Upper lobe of left lung (tissue), 6 donors: Measurements from ENCODE around the gene CACNB4. TPM values are rescaled to one million over a fixed set of nuclear protein-coding genes. Genes with fewer than 3 reads are reported as not detected.

Source experiments
- ATAC-seq, 2 donors: fragments of 200-7000 bp; cut with Tn5 transposase; one replicate each; pipeline ENCODE4 v1.9.1; 2022; ENCODE audit warnings: mild to moderate bottlenecking in 2 of 2, moderate library complexity in 2 of 2; ENCODE audit not compliant: low FRiP score in 2 of 2
- DNase-seq, 2 donors: peaks; one replicate each; pipeline ENCODE4 v3.0.0-alpha.2; 2019 to 2020
- H3K27ac ChIP-seq, 4 donors: fragments of 200-600 bp; sonication (generic); one replicate each; pipeline ENCODE4 v1.5.1; 2016 to 2019
- H3K27me3 ChIP-seq, 4 donors: fragments of 200-600 bp; sonication (generic); one replicate each; pipeline ENCODE4 v1.5.1; 2017 to 2019
- H3K36me3 ChIP-seq, 4 donors: fragments of 200-600 bp; sonication (generic); one replicate each; pipeline ENCODE4 v1.5.1; 2016 to 2019
- H3K4me1 ChIP-seq, 4 donors: fragments of 200-600 bp; sonication (generic); one replicate each; pipeline ENCODE4 v1.5.1; 2018 to 2019
- H3K4me3 ChIP-seq, 4 donors: fragments of 200-600 bp; sonication (generic); one replicate each; pipeline ENCODE4 v1.5.1; 2017 to 2019; ENCODE audit warnings: mild to moderate bottlenecking in 2 of 4, moderate library complexity in 1 of 4
- H3K9me3 ChIP-seq, 4 donors: fragments of 200-600 bp; sonication (generic); one replicate each; pipeline ENCODE4 v1.5.1; 2018 to 2019
- CTCF ChIP-seq, 6 experiments: fragments of 450-650 bp in 4 of 6; fragments of 200-600 bp in 2 of 6; sonication (generic) in 2 of 6; IDR thresholded peaks; one replicate each; pipeline ENCODE4 v1.5.1; 2016 to 2019; ENCODE audit warnings: antibody characterized with exemption in 6 of 6
- EP300 ChIP-seq, 4 donors: sonication (generic); formaldehyde crosslinking; IDR thresholded peaks; one replicate each; pipeline ENCODE4 v1.5.1; 2017; ENCODE audit warnings: antibody characterized with exemption in 4 of 4, control low read depth in 2 of 4
- POLR2A ChIP-seq, 4 donors: fragments of 450-650 bp; IDR thresholded peaks; one replicate each; pipeline ENCODE4 v1.5.1; 2016 to 2017; ENCODE audit warnings: antibody characterized with exemption in 4 of 4, mild to moderate bottlenecking in 2 of 4
- POLR2AphosphoS5 ChIP-seq, 2 donors: sonication (generic); formaldehyde crosslinking; IDR thresholded peaks; one replicate each; pipeline ENCODE4 v1.5.1; 2017; ENCODE audit warnings: antibody characterized with exemption in 2 of 2
- WGBS, 2 donors: methylation state at CpG; one replicate each; pipeline ENCODE4 v1.1.5; 2017 to 2018; 5-methylcytosine and 5-hydroxymethylcytosine counted together
- total RNA-seq, 6 donors: library from RNA; depleted of rRNA in 4 of 6; stranded (reverse); fragments of >200 nt in 4 of 6; gene quantifications; one replicate each; pipeline versions ENCODE4 v1.1.0 to v1.2.1, GENCODE V29; 2016 to 2021
- donor health status: DM: no; HTN: no; CAD: no; lungs with moderate emphysema.
- donor health status: DM: no; HTN: yes; CAD: no; lungs with severe emphysema.

The CACNB4 gene
- total RNA-seq, 6 donors from 2014 or later: 7.7 to 21.0 (median 12.8) TPM

DNA sequence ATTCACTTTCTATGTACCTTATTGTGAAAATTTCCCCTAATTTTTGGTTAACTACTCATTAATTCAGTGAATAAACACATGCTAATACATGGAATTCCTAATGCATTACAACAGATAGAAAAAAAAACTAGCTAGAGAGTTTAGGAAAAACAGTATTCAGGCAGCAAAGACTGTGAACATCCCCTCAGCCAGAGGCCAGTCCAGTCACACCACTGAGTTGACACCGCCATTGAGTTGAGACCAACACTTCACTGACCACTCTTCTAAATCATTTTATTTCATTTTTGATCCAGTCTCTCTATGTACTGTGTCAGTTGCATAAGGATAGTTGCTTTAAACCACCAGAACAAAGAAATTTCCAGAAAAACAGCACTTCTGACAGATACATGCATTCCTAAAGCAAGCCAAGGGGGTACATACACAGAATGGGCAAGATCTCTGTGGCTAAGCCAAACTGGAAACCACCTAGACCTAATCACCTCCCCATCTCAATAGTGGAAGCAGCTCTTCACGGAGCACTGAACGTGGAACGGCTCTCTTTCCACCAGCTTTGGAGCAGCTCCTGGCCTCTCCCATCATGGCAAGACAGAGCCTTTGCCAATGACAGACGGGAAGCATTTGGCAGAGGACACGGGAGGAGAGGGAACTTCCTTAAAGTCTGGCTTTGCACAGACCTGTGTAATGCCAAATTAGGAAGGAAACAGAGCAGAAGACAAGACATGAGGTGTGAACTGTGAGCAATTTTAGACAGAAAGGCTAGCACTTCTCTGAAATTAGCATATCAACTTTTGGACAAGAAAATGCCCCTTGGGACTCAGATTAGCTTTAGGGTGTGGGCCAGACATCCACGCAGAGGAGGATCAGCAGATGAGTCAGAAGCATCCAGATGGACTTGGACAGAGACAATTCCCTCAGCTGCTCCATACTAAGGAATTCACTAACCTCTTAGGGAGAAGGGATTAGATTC, 36.4 kb downstream of the CACNB4 start:
- Histone ChIP-seq H3K27me3 (no peaks in the 10 kb centered on the region), H3K9me3 (peaks cover 0 to 6% (median 0%) of the 10 kb centered on the region in 4 donors), H3K27ac (peak overlapping the region in 3 of 4 donors; percentile 30 to 56 (median 31)), H3K4me3 (no peak overlapping the region), H3K36me3 (no peaks in the 10 kb centered on the region), H3K4me1 (peaks cover 5 to 20% (median 13%) of the 10 kb centered on the region in 4 donors)
- 45 to 46% methylated on average over 7 of the region's 7 CpGs for WGBS, 2 donors
- peak; percentile 62 to 94 for ATAC-seq
- DNase-seq: no peak
- TF ChIP-seq EP300 (IDR thresholded peaks at IDR 0.05) (no peak), POLR2A (IDR thresholded peaks at IDR 0.05) (no peak), CTCF (IDR thresholded peaks at IDR 0.05) (no peak), POLR2AphosphoS5 (IDR thresholded peaks at IDR 0.05) (no peak)

DNA sequence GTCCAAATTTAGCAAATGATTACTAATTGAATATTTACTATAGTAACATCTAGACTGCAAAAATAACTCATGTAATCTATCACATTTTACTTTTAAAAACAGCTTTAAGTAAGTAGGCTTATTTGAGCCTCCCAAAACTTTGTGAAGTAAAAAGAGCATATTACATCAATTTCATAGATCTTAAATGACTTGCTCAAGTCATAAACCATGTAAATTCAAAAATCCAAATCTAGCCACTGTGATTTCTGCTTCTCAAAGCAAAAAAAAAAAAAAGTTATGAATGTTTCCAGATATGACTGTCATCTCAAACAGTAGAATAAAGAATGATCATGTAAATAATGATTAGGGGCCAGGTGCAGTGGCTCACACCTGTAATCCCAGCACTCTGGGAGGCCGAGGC, 37.5 kb downstream of the CACNB4 start:
- H3K27ac ChIP-seq: no peak overlapping the region
- 89 to 93% methylated on average over 1 of the region's 1 CpG for WGBS, 2 donors
- no peaks in the 10 kb centered on the region for H3K36me3 ChIP-seq
- no peak for ATAC-seq
- no peak for TF ChIP-seq CTCF (IDR thresholded peaks at IDR 0.05)
- peaks cover 0 to 6% (median 0%) of the 10 kb centered on the region in 4 donors for H3K9me3 ChIP-seq
- H3K4me3 ChIP-seq: no peak overlapping the region
- no peaks in the 10 kb centered on the region for H3K27me3 ChIP-seq
- peaks cover 5 to 20% (median 13%) of the 10 kb centered on the region in 4 donors for H3K4me1 ChIP-seq
- DNase-seq: no peak

DNA sequence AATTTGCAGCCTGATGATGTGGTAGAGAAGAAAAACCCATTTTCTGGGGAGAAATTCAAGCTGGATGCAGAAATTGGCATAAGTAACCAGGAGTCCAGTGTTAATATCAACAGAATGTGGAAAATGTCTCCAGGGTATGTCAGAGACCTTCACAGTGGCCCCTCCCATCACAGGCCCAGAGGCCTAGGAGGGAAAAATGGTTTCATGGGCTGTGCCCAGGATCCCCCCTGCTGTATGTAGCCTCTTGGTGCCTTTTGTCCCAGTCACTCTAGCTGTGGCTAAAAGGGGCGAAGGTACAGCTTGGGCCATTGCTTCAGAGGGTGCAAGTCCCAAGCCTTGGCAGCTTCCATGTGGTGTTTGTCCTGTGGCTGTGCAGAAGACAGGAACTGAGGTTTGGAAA, 40.2 kb downstream of the CACNB4 start:
- peaks cover 8 to 22% (median 12%) of the 10 kb centered on the region in 4 donors for H3K4me1 ChIP-seq
- no peak for ATAC-seq
- no peaks in the 10 kb centered on the region for H3K36me3 ChIP-seq
- no peak overlapping the region for H3K4me3 ChIP-seq
- DNase-seq: no peak
- no peak overlapping the region for H3K27ac ChIP-seq
- no peak for TF ChIP-seq POLR2AphosphoS5 (IDR thresholded peaks at IDR 0.05)
- no peak for TF ChIP-seq CTCF (IDR thresholded peaks at IDR 0.05)
- no peak for TF ChIP-seq POLR2A (IDR thresholded peaks at IDR 0.05)
- no peak for TF ChIP-seq EP300 (IDR thresholded peaks at IDR 0.05)
- H3K27me3 ChIP-seq: no peaks in the 10 kb centered on the region
- 100% methylated on average over 1 of the region's 1 CpG; no CpG with 5 or more reads in 1 of the 2 donors for WGBS, 2 donors
- H3K9me3 ChIP-seq: peaks cover 0 to 6% (median 0%) of the 10 kb centered on the region in 4 donors

DNA sequence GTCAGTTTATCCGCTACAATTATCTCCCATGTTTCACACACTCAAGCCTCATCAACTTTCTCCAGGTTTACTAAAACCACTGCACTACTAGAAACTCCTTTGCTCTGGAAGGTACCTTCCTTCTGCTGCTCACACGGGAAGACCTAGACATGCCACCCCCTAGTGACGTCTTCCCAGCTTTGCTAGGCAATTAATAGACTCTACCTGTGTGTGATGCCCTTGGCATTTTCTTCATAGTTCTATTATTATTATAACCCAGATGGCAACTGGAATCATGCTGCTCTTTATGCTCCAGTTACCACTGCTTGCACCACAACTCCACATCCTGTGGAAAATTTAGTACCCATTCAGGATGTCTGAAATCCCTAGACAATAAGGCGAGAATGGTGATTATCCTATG, 42.4 kb downstream of the CACNB4 start:
- no peak overlapping the region for H3K27ac ChIP-seq
- peaks cover 0 to 6% (median 0%) of the 10 kb centered on the region in 4 donors for H3K9me3 ChIP-seq
- H3K27me3 ChIP-seq: no peaks in the 10 kb centered on the region
- ATAC-seq: no peak
- TF ChIP-seq CTCF (IDR thresholded peaks at IDR 0.05): no peak
- TF ChIP-seq POLR2A (IDR thresholded peaks at IDR 0.05): no peak
- TF ChIP-seq EP300 (IDR thresholded peaks at IDR 0.05): no peak
- no peak for TF ChIP-seq POLR2AphosphoS5 (IDR thresholded peaks at IDR 0.05)
- H3K36me3 ChIP-seq: no peaks in the 10 kb centered on the region
- no peak overlapping the region for H3K4me3 ChIP-seq
- no peak for DNase-seq
- peaks cover 0 to 7% (median 1%) of the 10 kb centered on the region in 4 donors for H3K4me1 ChIP-seq
- WGBS, 2 donors: 48 to 76% methylated on average over 4 of the region's 4 CpGs
